IMR-90 (cell line): ENCODE data around the gene HPN. TPM values are rescaled to one million over a fixed set of nuclear protein-coding genes. Genes with fewer than 3 reads are reported as not detected.

Source experiments
- ATAC-seq: fragments of 200-7000 bp; cut with Tn5 transposase; 2 replicates; pipeline ENCODE4 v1.9.1; 2020; ENCODE audit warnings: low read depth, mild to moderate bottlenecking, moderate library complexity
- BruUV-seq: library from RNA; stranded (reverse); fragments of 400-500 nt; replicated peaks from 2 replicates; lab custom pipeline; 2021; lab: Mats Ljungman, UMichigan
- CTCF ChIA-PET: fragments of 300-600 bp; formaldehyde crosslinking; extraction: SDS; loops from one replicate; lab custom pipeline; 2021; ENCODE audit warnings: antibody characterized with exemption; lab: Yijun Ruan, JAX
- POLR2A ChIA-PET: fragments of 300-600 bp; sonication (Branson Sonifier 250); formaldehyde crosslinking; loops from one replicate; lab custom pipeline; 2022; ENCODE audit warnings: antibody characterized with exemption; ENCODE audit not compliant: unreplicated experiment; lab: Charles Lee
- DNase-seq: peaks from one replicate; pipeline ENCODE4 v3.0.0; 2013
- H2AFZ ChIP-seq: replicated peaks from 2 replicates; pipeline ENCODE3; 2013; ENCODE audit warnings: low read length, mild to moderate bottlenecking; ENCODE audit not compliant: poor library complexity
- H2AK5ac ChIP-seq: 2 replicates; pipeline ENCODE4 v1.6.1; 2013; ENCODE audit warnings: low read depth, low read length, inconsistent platforms
- H2AK9ac ChIP-seq: replicated peaks from 2 replicates; pipeline ENCODE3; 2013; ENCODE audit warnings: mild to moderate bottlenecking, low read depth, low read length, moderate library complexity; ENCODE audit not compliant: poor library complexity
- H2BK120ac ChIP-seq: 2 replicates; pipeline ENCODE4 v1.6.1; 2013; ENCODE audit warnings: low read depth, low read length, inconsistent platforms
- H2BK15ac ChIP-seq: 3 replicates; pipeline ENCODE4 v1.6.1; 2013; ENCODE audit warnings: low read depth, low read length, inconsistent platforms
- H2BK20ac ChIP-seq: 2 replicates; pipeline ENCODE4 v1.6.1; 2013; ENCODE audit warnings: low read depth, mild to moderate bottlenecking, inconsistent platforms, low read length, moderate library complexity
- H2BK5ac ChIP-seq: 2 replicates; pipeline ENCODE4 v1.6.1; 2013; ENCODE audit warnings: mild to moderate bottlenecking, low read depth, low read length, inconsistent platforms; ENCODE audit not compliant: poor library complexity, severe bottlenecking
- H3K14ac ChIP-seq: replicated peaks from 2 replicates; pipeline ENCODE4 v1.6.1; 2013; ENCODE audit warnings: low read depth, low read length, inconsistent platforms
- H3K18ac ChIP-seq: 2 replicates; pipeline ENCODE4 v1.6.1; 2013; ENCODE audit warnings: low read depth, low read length, control low read depth
- H3K23ac ChIP-seq: 2 replicates; pipeline ENCODE4 v1.6.1; 2013; ENCODE audit warnings: low read depth, low read length, inconsistent platforms
- H3K27ac ChIP-seq: 2 replicates; pipeline ENCODE4 v1.5.1; 2013; ENCODE audit warnings: mild to moderate bottlenecking, control low read depth, low read length; ENCODE audit not compliant: insufficient read depth
- H3K27me3 ChIP-seq: 2 replicates; pipeline ENCODE4 v1.6.1; 2013; ENCODE audit warnings: low read length; ENCODE audit not compliant: control insufficient read depth, insufficient read depth
- H3K36me3 ChIP-seq: 2 replicates; pipeline ENCODE4 v1.6.1; 2013; ENCODE audit warnings: low read length, mixed read lengths; ENCODE audit not compliant: control insufficient read depth, insufficient read depth
- H3K4ac ChIP-seq: 2 replicates; pipeline ENCODE4 v1.6.1; 2013; ENCODE audit warnings: low read depth, low read length, inconsistent platforms
- H3K4me1 ChIP-seq: 2 replicates; pipeline ENCODE4 v1.6.1; 2013; ENCODE audit warnings: low read length, mixed read lengths; ENCODE audit not compliant: control insufficient read depth, insufficient read depth
- H3K4me2 ChIP-seq: 2 replicates; pipeline ENCODE4 v1.6.1; 2013; ENCODE audit warnings: low read depth, mild to moderate bottlenecking, control low read depth, low read length, moderate library complexity
- H3K4me3 ChIP-seq: 2 replicates; pipeline ENCODE4 v1.5.1; 2013; ENCODE audit warnings: low read depth, mild to moderate bottlenecking, control low read depth, low read length, moderate library complexity; ENCODE audit not compliant: insufficient read depth
- H3K56ac ChIP-seq: 2 replicates; pipeline ENCODE4 v1.6.1; 2013; ENCODE audit warnings: low read length, inconsistent platforms; ENCODE audit not compliant: insufficient read depth; ENCODE audit errors: extremely low read depth
- H3K79me1 ChIP-seq, 2 experiments: 2 replicates each; pipeline ENCODE4 v1.6.1; 2013; ENCODE audit warnings: low read length in 2 of 2, inconsistent platforms in 1 of 2, low read depth in 1 of 2
- H3K9ac ChIP-seq: 2 replicates; pipeline ENCODE4 v1.6.1; 2013; ENCODE audit warnings: low read depth, low read length, control low read depth
- H3K9me1 ChIP-seq: 2 replicates; pipeline ENCODE4 v1.6.1; 2013; ENCODE audit warnings: low read length, inconsistent platforms; ENCODE audit not compliant: insufficient read depth
- H3K9me3 ChIP-seq: 2 replicates; pipeline ENCODE4 v1.6.1; 2013; ENCODE audit warnings: low read length; ENCODE audit not compliant: control insufficient read depth, insufficient read depth
- H4K20me1 ChIP-seq: 2 replicates; pipeline ENCODE4 v1.6.1; 2013; ENCODE audit warnings: low read length, inconsistent platforms; ENCODE audit not compliant: insufficient read depth
- H4K5ac ChIP-seq: 2 replicates; pipeline ENCODE4 v1.6.1; 2013; ENCODE audit warnings: mild to moderate bottlenecking, low read depth, low read length, control low read depth
- H4K8ac ChIP-seq, 2 experiments: 2 replicates each; pipeline ENCODE4 v1.6.1; 2013; ENCODE audit warnings: low read depth in 2 of 2, low read length in 2 of 2, control low read depth in 1 of 2, inconsistent platforms in 1 of 2
- H4K91ac ChIP-seq: 2 replicates; pipeline ENCODE4 v1.6.1; 2013; ENCODE audit warnings: low read depth, low read length, inconsistent platforms; ENCODE audit not compliant: insufficient read depth
- BHLHE40 ChIP-seq: fragments of 150-350 bp; IDR thresholded peaks from 2 replicates; pipeline ENCODE4 v1.6.1; 2016; ENCODE audit warnings: mild to moderate bottlenecking, low read depth, low read length
- CHD1 ChIP-seq: IDR thresholded peaks from 2 replicates; pipeline ENCODE4 v1.6.1; 2012; ENCODE audit warnings: low read depth, low read length, improper control_type of control experiment
- CTCF ChIP-seq: conservative IDR thresholded peaks from 2 replicates; pipeline ENCODE4 v1.5.1; 2012; ENCODE audit warnings: mild to moderate bottlenecking, low read depth, low read length, improper control_type of control experiment
- FOS ChIP-seq: fragments of 150-350 bp; IDR thresholded peaks from 2 replicates; pipeline ENCODE4 v1.6.1; 2016; ENCODE audit warnings: low read depth, low read length
- MAFK ChIP-seq: IDR thresholded peaks from 2 replicates; pipeline ENCODE4 v1.6.1; 2012; ENCODE audit warnings: low read depth, low read length, improper control_type of control experiment
- MAZ ChIP-seq: IDR thresholded peaks from 2 replicates; pipeline ENCODE4 v1.6.1; 2012; ENCODE audit warnings: low read depth, mild to moderate bottlenecking, low read length, improper control_type of control experiment, moderate library complexity, borderline replicate concordance
- MXI1 ChIP-seq: IDR thresholded peaks from 2 replicates; pipeline ENCODE4 v1.6.1; 2012; ENCODE audit warnings: low read depth, mild to moderate bottlenecking, low read length, moderate library complexity, borderline replicate concordance
- NFE2L2 ChIP-seq: fragments of 150-350 bp; IDR thresholded peaks from 2 replicates; pipeline ENCODE4 v1.6.1; 2016; ENCODE audit warnings: low read depth, mild to moderate bottlenecking, low read length
- RAD21 ChIP-seq: IDR thresholded peaks from 2 replicates; pipeline ENCODE4 v1.6.1; 2012; ENCODE audit warnings: low read length, improper control_type of control experiment
- RCOR1 ChIP-seq: IDR thresholded peaks from 2 replicates; pipeline ENCODE4 v1.6.1; 2012; ENCODE audit warnings: mild to moderate bottlenecking, low read length, improper control_type of control experiment; ENCODE audit not compliant: insufficient replicate concordance
- RFX5 ChIP-seq: IDR thresholded peaks from 2 replicates; pipeline ENCODE4 v1.8.0; 2012; ENCODE audit warnings: low read depth, mild to moderate bottlenecking, low read length, moderate library complexity
- USF2 ChIP-seq: fragments of 150-350 bp; IDR thresholded peaks from 2 replicates; pipeline ENCODE4 v1.6.1; 2017; ENCODE audit warnings: mild to moderate bottlenecking, antibody characterized with exemption, low read length, low read depth
- WGBS, 2 experiments: methylation state at CpG; one replicate each; pipeline versions ENCODE4 v1.1.5 to v1.1.7; 2013; ENCODE audit warnings: missing lambda C conversion rate in 2 of 2; ENCODE audit not compliant: insufficient read length in 1 of 2; ENCODE audit errors: extremely low coverage in 2 of 2; 5-methylcytosine and 5-hydroxymethylcytosine counted together
- dilution Hi-C: fragments of 300-500 bp; cut with HindIII; formaldehyde crosslinking; loops from one replicate; pipeline ENCODE4 v1.14.3; 2018; ENCODE audit warnings: low sequenced_read_pairs; ENCODE audit not compliant: unreplicated experiment
- in situ Hi-C: fragments of 300-500 bp; cut with MboI; formaldehyde crosslinking; loops from 3 replicates; pipeline ENCODE4 v1.14.3; 2019; ENCODE audit warnings: low sequenced_read_pairs, inconsistent platforms, mixed read lengths
- intact Hi-C: fragments of 100-400 bp; cut with micrococcal nuclease; formaldehyde crosslinking; loops from 2 replicates; pipeline ENCODE4 v1.10.0; 2022
- polyA plus RNA-seq, 3 experiments: library from polyadenylated mRNA; depleted of rRNA; stranded (reverse); fragments of >200 nt; gene quantifications; 2 replicates each; pipeline ENCODE4 v1.2.3, GENCODE V29; 2012; ENCODE audit warnings: low replicate concordance in 1 of 3
- total RNA-seq: library from RNA; depleted of rRNA; stranded (reverse); fragments of >200 nt; gene quantifications from 2 replicates; pipeline ENCODE4 v1.2.3, GENCODE V29; 2012
- TF ChIP-seq, protein P1 (sequence below): fragments of 150-350 bp; IDR thresholded peaks from 2 replicates; pipeline ENCODE4 v1.6.1; 2016; ENCODE audit warnings: low read depth, mild to moderate bottlenecking, low read length, moderate library complexity, borderline replicate concordance

The HPN gene
- total and polyA plus RNA-seq, 2 of the 4 experiments (the other 2 are of a cell fraction), result not detected

- ATAC-seq (no peak), DNase-seq (no peak)
- peaks cover 0 to 18% of the 10 kb centered on the region in 2 experiments; a peak in 3 of 4 replicates for H3K79me1 ChIP-seq
- no peak overlapping the region for H4K8ac ChIP-seq
- H3K14ac ChIP-seq, result no peak overlapping the region
- 100% methylated on average over 2 of the region's 6 CpGs; no CpG with 5 or more reads in 1 of the 2 experiments for WGBS, 2 experiments
- no peak overlapping the region for H3K18ac ChIP-seq
- no peak overlapping the region for H2BK120ac ChIP-seq
- H3K27me3 ChIP-seq, result no peaks in the 10 kb centered on the region
- no peak for TF ChIP-seq USF2
- TF ChIP-seq FOS, result no peak
- no peak for TF ChIP-seq BHLHE40
- no peak for TF ChIP-seq CHD1
- TF ChIP-seq MAFK, result no peak
- no peak for TF ChIP-seq NFE2L2
- TF ChIP-seq RAD21, result no peak
- no peak for TF ChIP-seq CTCF
- TF ChIP-seq RCOR1, result no peak
- TF ChIP-seq, protein P1, sequence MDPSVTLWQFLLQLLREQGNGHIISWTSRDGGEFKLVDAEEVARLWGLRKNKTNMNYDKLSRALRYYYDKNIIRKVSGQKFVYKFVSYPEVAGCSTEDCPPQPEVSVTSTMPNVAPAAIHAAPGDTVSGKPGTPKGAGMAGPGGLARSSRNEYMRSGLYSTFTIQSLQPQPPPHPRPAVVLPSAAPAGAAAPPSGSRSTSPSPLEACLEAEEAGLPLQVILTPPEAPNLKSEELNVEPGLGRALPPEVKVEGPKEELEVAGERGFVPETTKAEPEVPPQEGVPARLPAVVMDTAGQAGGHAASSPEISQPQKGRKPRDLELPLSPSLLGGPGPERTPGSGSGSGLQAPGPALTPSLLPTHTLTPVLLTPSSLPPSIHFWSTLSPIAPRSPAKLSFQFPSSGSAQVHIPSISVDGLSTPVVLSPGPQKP, result no peak
- no peak for TF ChIP-seq MXI1
- TF ChIP-seq MAZ, result no peak
- TF ChIP-seq RFX5, result no peak
- no peak overlapping the region for H2AK5ac ChIP-seq
- H2BK15ac ChIP-seq, result no peak overlapping the region
- in situ Hi-C loops, result no loop called here
- POLR2A ChIA-PET, result no interaction called here
- no peak overlapping the region for H3K4me2 ChIP-seq
- peaks cover 75% of the 10 kb centered on the region for H3K36me3 ChIP-seq
- H4K5ac ChIP-seq, result no peak overlapping the region
- H3K9ac ChIP-seq, result no peak overlapping the region
- H3K27ac ChIP-seq, result no peak overlapping the region
- no peak overlapping the region for H3K23ac ChIP-seq
- BruUV-seq, result no TSS peak
- CTCF ChIA-PET, result no interaction called here
- dilution Hi-C loops, result no loop called here
- H2BK5ac ChIP-seq, result no peak overlapping the region
- no peaks in the 10 kb centered on the region for H3K4me1 ChIP-seq
- no peak overlapping the region for H3K56ac ChIP-seq
- H3K9me1 ChIP-seq, result no peaks in the 10 kb centered on the region; the same call in 1 of the 2 replicates
- H4K91ac ChIP-seq, result no peak overlapping the region
- no peak overlapping the region for H2BK20ac ChIP-seq
- no peaks in the 10 kb centered on the region for H3K9me3 ChIP-seq
- H3K4ac ChIP-seq, result no peak overlapping the region
- intact Hi-C loops, result no loop called here
- H4K20me1 ChIP-seq, result 0 out of 2 replicates have a peak, but pooled peaks cover 4% of the 10 kb centered on the region
- H2AK9ac ChIP-seq, result no peak overlapping the region
- no peak overlapping the region for H3K4me3 ChIP-seq
- no peak overlapping the region for H2AFZ ChIP-seq
These were observed 25.6 kb upstream of the HPN start for GRCh38 chr19:35015954-35016351.
